SH-SY5Y (cell line): ENCODE data around the gene TEX36.

ENCODE experiments used
- GATA2 ChIP-seq: IDR thresholded peaks from 2 replicates; pipeline ENCODE4 v1.6.1; 2011; ENCODE audit warnings: mild to moderate bottlenecking, low read depth, low read length
- GATA3 ChIP-seq: IDR thresholded peaks from 2 replicates; pipeline ENCODE4 v1.6.1; 2011; ENCODE audit warnings: low read depth, mild to moderate bottlenecking, low read length, moderate library complexity

GRCh38 chr10:125722811-125723210, 39.8 kb upstream of the TEX36 start:
- TF ChIP-seq GATA3 (no peak), GATA2 (no peak)
